DND-41 (cell line): ENCODE measurements around the gene OR10G7.

Experiments
- EZH2 ChIP-seq: IDR thresholded peaks from 3 replicates; pipeline ENCODE4 v1.6.1; 2012; ENCODE audit warnings: borderline replicate concordance, low read depth, mild to moderate bottlenecking, moderate library complexity, low read length, inconsistent platforms; ENCODE audit not compliant: severe bottlenecking
- TF ChIP-seq, protein P1 (sequence below): IDR thresholded peaks from 2 replicates; pipeline ENCODE4 v1.5.1; 2012; ENCODE audit warnings: borderline replicate concordance, low read length, moderate library complexity, mild to moderate bottlenecking; ENCODE audit not compliant: poor library complexity, severe bottlenecking; ENCODE audit errors: extremely low read depth

DNA sequence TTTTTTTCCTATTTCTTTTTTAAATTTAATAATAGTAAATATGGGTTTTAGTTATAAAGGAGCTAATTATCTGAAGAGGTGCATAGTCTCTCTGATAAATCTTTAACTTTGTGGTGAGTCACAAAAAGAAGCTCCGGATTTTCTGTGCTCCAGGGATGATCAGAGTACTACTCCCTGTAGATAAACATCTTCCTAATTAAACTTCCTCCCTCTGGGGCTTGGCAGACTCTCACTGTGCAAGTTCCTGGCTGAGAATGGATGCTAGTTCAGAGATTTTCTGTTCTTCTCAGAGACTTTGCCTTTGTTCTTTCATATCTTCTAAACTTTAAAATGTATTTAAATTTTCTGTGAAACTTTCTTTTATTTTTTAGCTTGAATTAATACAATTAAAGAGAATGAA is at the start of gene OR10G7:
- TF ChIP-seq, protein P1, sequence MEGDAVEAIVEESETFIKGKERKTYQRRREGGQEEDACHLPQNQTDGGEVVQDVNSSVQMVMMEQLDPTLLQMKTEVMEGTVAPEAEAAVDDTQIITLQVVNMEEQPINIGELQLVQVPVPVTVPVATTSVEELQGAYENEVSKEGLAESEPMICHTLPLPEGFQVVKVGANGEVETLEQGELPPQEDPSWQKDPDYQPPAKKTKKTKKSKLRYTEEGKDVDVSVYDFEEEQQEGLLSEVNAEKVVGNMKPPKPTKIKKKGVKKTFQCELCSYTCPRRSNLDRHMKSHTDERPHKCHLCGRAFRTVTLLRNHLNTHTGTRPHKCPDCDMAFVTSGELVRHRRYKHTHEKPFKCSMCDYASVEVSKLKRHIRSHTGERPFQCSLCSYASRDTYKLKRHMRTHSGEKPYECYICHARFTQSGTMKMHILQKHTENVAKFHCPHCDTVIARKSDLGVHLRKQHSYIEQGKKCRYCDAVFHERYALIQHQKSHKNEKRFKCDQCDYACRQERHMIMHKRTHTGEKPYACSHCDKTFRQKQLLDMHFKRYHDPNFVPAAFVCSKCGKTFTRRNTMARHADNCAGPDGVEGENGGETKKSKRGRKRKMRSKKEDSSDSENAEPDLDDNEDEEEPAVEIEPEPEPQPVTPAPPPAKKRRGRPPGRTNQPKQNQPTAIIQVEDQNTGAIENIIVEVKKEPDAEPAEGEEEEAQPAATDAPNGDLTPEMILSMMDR = no peak
- no peak for TF ChIP-seq EZH2
